ENCODE data around the gene MRPL4. TPM values are rescaled to one million over a fixed set of nuclear protein-coding genes. Genes with fewer than 3 reads are reported as not detected.

The MRPL4 gene
- 10 to 100 TPM; 18.2 to 56.9 (median 31.1) TPM for total RNA-seq

- intact Hi-C loops (cut with DNase I; ENCODE audit: low total_unique reads), result no loop called here
These were observed at the start of gene MRPL4 for GRCh38 chr19:10251792-10252694. TSS of gene MRPL4 (plus strand) at chr19:10252214. CDS start at chr19:10252254, 40 bp downstream.

DNA sequence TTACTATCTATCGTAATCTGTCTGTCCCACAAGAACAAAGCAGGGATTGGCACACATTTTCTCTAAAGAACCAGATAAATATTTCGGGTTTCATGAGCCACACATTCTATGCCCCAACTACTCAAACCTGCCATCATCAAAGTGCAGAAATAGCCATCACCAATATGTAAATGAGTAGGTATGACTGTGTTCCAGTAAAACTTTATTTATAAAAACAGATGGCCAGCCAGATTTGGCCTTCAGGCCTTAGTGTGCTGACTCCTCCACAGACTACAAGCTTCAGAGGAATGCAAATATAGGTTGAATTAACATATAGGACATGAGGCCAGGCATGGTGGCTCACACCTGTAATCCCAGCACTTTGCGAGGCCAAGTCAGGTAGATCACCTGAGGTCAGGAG, 48.3 kb upstream of the MRPL4 start:
- no peaks in the 10 kb centered on the region for H3K36me3 ChIP-seq

More at GRCh38 chr19:10251792-10252694, at the start of gene MRPL4:
- Histone ChIP-seq H3K27ac (peak within 1 kb of the TSS; percentile 60 to 84), H3K4me1 (peaks cover 0 to 4% of the 10 kb centered on the region in 2 donors), H3K27me3 (no peaks in the 10 kb centered on the region), H3K36me3 (no peaks in the 10 kb centered on the region), H3K4me3 (peak within 1 kb of the TSS; percentile 71 to 79), H3K9me3 (no peaks in the 10 kb centered on the region)
- peak; percentile 95 to 98 for DNase-seq
- TF ChIP-seq POLR2A (IDR thresholded peaks at IDR 0.05), result peak in 1 of 2 donors; percentile 63
- TF ChIP-seq, protein P1, sequence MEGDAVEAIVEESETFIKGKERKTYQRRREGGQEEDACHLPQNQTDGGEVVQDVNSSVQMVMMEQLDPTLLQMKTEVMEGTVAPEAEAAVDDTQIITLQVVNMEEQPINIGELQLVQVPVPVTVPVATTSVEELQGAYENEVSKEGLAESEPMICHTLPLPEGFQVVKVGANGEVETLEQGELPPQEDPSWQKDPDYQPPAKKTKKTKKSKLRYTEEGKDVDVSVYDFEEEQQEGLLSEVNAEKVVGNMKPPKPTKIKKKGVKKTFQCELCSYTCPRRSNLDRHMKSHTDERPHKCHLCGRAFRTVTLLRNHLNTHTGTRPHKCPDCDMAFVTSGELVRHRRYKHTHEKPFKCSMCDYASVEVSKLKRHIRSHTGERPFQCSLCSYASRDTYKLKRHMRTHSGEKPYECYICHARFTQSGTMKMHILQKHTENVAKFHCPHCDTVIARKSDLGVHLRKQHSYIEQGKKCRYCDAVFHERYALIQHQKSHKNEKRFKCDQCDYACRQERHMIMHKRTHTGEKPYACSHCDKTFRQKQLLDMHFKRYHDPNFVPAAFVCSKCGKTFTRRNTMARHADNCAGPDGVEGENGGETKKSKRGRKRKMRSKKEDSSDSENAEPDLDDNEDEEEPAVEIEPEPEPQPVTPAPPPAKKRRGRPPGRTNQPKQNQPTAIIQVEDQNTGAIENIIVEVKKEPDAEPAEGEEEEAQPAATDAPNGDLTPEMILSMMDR (IDR thresholded peaks at IDR 0.05), result peak in 2 of 4 experiments; percentile 34 to 37

GRCh38 chr19:10205636-10206035, 46.4 kb upstream of the MRPL4 start:
- Histone ChIP-seq H3K27ac (no peak overlapping the region), H3K4me1 (no peaks in the 10 kb centered on the region), H3K36me3 (no peaks in the 10 kb centered on the region), H3K9me3 (no peaks in the 10 kb centered on the region), H3K4me3 (no peak overlapping the region), H3K27me3 (no peaks in the 10 kb centered on the region)
- TF ChIP-seq, protein P1 (IDR thresholded peaks at IDR 0.05), result no peak
- TF ChIP-seq POLR2A (IDR thresholded peaks at IDR 0.05), result no peak
- intact Hi-C loops (cut with DNase I; ENCODE audit: low total_unique reads), result no loop called here
- no peak for DNase-seq

More for the DNA sequence above, 48.3 kb upstream of the MRPL4 start:
- Histone ChIP-seq H3K27ac (no peak overlapping the region), H3K4me1 (no peaks in the 10 kb centered on the region), H3K27me3 (no peaks in the 10 kb centered on the region), H3K4me3 (no peak overlapping the region), H3K9me3 (no peaks in the 10 kb centered on the region)
- no peak for TF ChIP-seq POLR2A (IDR thresholded peaks at IDR 0.05)
- TF ChIP-seq, protein P1 (IDR thresholded peaks at IDR 0.05), result no peak
- DNase-seq, result no peak
- intact Hi-C loops (cut with DNase I; ENCODE audit: low total_unique reads), result no loop called here

DNA sequence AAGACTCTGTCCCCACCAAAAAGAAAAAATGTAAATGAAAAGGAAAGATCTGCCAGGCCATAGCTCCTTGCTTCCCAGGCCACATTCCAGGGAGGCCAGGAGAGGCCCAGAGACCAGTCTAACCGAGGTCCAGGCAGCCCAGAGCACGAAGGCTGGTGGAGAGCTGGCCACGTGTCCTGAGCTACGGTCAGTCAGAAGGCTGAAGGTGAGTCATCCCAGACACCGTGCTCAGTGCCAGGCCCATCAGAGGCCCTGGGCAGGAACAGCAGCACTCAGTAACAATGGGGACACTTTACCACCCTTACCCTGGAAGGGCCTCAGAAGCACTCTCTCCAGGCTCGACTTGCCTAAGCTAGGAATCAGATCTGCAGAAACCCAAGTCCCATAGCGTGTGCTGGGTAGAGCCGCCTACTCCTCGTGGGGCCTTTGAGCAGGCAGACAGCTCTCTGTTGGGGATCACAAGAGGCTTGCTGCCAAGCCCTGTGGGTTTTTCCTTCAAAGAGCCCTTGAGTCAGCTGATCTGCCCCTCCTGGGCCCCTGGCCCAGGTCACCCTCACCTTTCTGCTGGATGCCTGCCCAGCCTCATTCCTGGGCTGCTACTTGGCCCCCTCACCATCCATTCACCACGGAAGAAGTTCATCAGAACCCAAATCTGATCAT, 45.7 kb upstream of the MRPL4 start:
- no peak for DNase-seq
- TF ChIP-seq, protein P1 (IDR thresholded peaks at IDR 0.05), result no peak
- TF ChIP-seq POLR2A (IDR thresholded peaks at IDR 0.05), result no peak
- no peak overlapping the region for H3K27ac ChIP-seq

DNA sequence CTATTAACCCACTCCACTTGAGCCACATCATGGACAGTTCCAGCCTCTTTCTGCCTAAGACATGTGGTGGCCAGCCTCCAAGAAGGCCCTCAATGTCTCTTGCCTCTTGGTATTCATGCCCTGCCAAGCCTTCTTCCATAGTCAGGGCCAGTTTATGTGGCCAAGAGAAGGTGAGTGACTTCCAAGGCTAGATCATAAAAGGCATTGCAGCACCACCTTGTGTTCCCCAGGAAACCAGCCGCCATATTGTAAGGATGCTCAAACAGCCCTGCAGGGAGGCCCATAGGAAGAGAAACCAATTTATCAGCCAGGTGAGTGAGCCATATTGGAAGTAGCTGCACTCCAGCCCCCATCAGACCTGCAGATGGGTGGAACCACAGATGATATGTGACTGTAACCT, 45.0 kb upstream of the MRPL4 start:
- H3K36me3 ChIP-seq, result no peaks in the 10 kb centered on the region

More for the DNA sequence above, 45.7 kb upstream of the MRPL4 start:
- H3K9me3 ChIP-seq, result no peaks in the 10 kb centered on the region
- no peak overlapping the region for H3K4me3 ChIP-seq
- H3K36me3 ChIP-seq, result no peaks in the 10 kb centered on the region
- intact Hi-C loops (cut with DNase I; ENCODE audit: low total_unique reads), result no loop called here
- no peaks in the 10 kb centered on the region for H3K27me3 ChIP-seq
- H3K4me1 ChIP-seq, result no peaks in the 10 kb centered on the region

More for the DNA sequence above, 45.0 kb upstream of the MRPL4 start:
- Histone ChIP-seq H3K27ac (no peak overlapping the region), H3K27me3 (no peaks in the 10 kb centered on the region), H3K9me3 (no peaks in the 10 kb centered on the region), H3K4me3 (no peak overlapping the region), H3K4me1 (no peaks in the 10 kb centered on the region)
- TF ChIP-seq, protein P1 (IDR thresholded peaks at IDR 0.05), result no peak
- no peak for TF ChIP-seq POLR2A (IDR thresholded peaks at IDR 0.05)
- no peak for DNase-seq
- intact Hi-C loops (cut with DNase I; ENCODE audit: low total_unique reads), result no loop called here

Data from uterus (tissue), 4 donors.